ENCODE data around the gene CFHR2.
"Not testable (repeated sequence)": the region's sequence is repeated elsewhere in the genome, so short reads cannot be mapped to it uniquely, and the experiment has no call there.

The CFHR2 gene

GRCh38 chr1:196943568-196943967 is at the start of gene CFHR2:
CFHR2 (plus strand) TSS chr1:196943738; CDS start chr1:196943881, 143 bp downstream.
- DNase-seq, result not testable (repeated sequence)

GRCh38 chr1:196896355-196896754 is 47.2 kb upstream of the CFHR2 start:
- DNase-seq, result no peak

GRCh38 chr1:196897158-196897828 is 46.2 kb upstream of the CFHR2 start:
- DNase-seq, result no peak

GRCh38 chr1:196902344-196902743 is 41.2 kb upstream of the CFHR2 start:
- no peak for DNase-seq

- no peak for DNase-seq
These were observed 33.3 kb upstream of the CFHR2 start for GRCh38 chr1:196910215-196910614.

- DNase-seq, result not testable (repeated sequence)
These were observed 31.3 kb upstream of the CFHR2 start for GRCh38 chr1:196912283-196912682.

GRCh38 chr1:196926839-196927238 is 16.7 kb upstream of the CFHR2 start:
- DNase-seq, result not testable (repeated sequence)

GRCh38 chr1:196932853-196933252 is 10.7 kb upstream of the CFHR2 start:
- not testable (repeated sequence) for DNase-seq

- DNase-seq, result no peak
These were observed 9.9 kb upstream of the CFHR2 start for GRCh38 chr1:196933531-196934189.

GRCh38 chr1:196941474-196941873 is 2.1 kb upstream of the CFHR2 start:
- not testable (repeated sequence) for DNase-seq

- DNase-seq, result no peak
These were observed 8.3 kb downstream of the CFHR2 start for GRCh38 chr1:196951711-196952394.

GRCh38 chr1:196954778-196955177 is 11.2 kb downstream of the CFHR2 start:
- DNase-seq, result no peak

GRCh38 chr1:196955926-196956325 is 12.4 kb downstream of the CFHR2 start:
- no peak for DNase-seq

GRCh38 chr1:196960854-196961253 is 17.3 kb downstream of the CFHR2 start:
- no peak for DNase-seq

GRCh38 chr1:196970182-196970581 is 26.6 kb downstream of the CFHR2 start:
- DNase-seq, result no peak

GRCh38 chr1:196976278-196976677 is 32.7 kb downstream of the CFHR2 start:
- no peak for DNase-seq

- no peak for DNase-seq
These were observed 33.7 kb downstream of the CFHR2 start, which contains the start of gene CFHR5 for GRCh38 chr1:196977278-196977677. CFHR5 (plus strand) TSS chr1:196977556; CDS start chr1:196977665, 109 bp downstream.

GRCh38 chr1:196980859-196981258 is 37.3 kb downstream of the CFHR2 start:
- DNase-seq, result no peak

GRCh38 chr1:196982247-196982646 is 38.7 kb downstream of the CFHR2 start:
- not testable (repeated sequence) for DNase-seq

GRCh38 chr1:196991919-196992651 is 48.5 kb downstream of the CFHR2 start:
- not testable (repeated sequence) for DNase-seq

- DNase-seq, result no peak
These were observed 50.4 kb downstream of the CFHR2 start for GRCh38 chr1:196993916-196994315.

- DNase-seq, result no peak
These were observed 53.9 kb downstream of the CFHR2 start for GRCh38 chr1:196997423-196997822.

- no peak for DNase-seq
These were observed 58.3 kb downstream of the CFHR2 start for GRCh38 chr1:197001828-197002227.
